Tibial nerve (tissue), 4 donors: ENCODE measurements around the gene NTN5. TPM values are rescaled to one million over a fixed set of nuclear protein-coding genes. Genes with fewer than 3 reads are reported as not detected.

ENCODE experiments used
- DNase-seq, 2 donors: peaks; one replicate each; pipeline ENCODE4 v3.0.0-alpha.2; 2019; ENCODE audit warnings: low spot score in 2 of 2
- H3K27ac ChIP-seq, 4 donors: fragments of 200-600 bp; sonication (generic) in 3 of 4; one replicate each; pipeline ENCODE4 v1.5.1; 2017 to 2019; ENCODE audit warnings: mild to moderate bottlenecking in 1 of 4
- H3K27me3 ChIP-seq, 2 donors: fragments of 200-600 bp; sonication (generic) in 1 of 2; one replicate each; pipeline versions ENCODE4 v1.5.1 to v1.6.0; 2017 to 2019
- H3K36me3 ChIP-seq, 3 donors: fragments of 200-600 bp; sonication (generic); one replicate each; pipeline ENCODE4 v1.5.1; 2018 to 2019
- H3K4me1 ChIP-seq, 4 donors: fragments of 200-600 bp; sonication (generic) in 3 of 4; one replicate each; pipeline ENCODE4 v1.5.1; 2017 to 2019
- H3K4me3 ChIP-seq, 4 donors: fragments of 200-600 bp; sonication (generic) in 3 of 4; one replicate each; pipeline ENCODE4 v1.5.1; 2017 to 2019; ENCODE audit warnings: mild to moderate bottlenecking in 1 of 4, moderate library complexity in 1 of 4
- H3K9me3 ChIP-seq, 4 donors: fragments of 200-600 bp; sonication (generic) in 3 of 4; one replicate each; pipeline ENCODE4 v1.5.1; 2017 to 2019
- CTCF ChIP-seq, 5 experiments: fragments of 200-600 bp in 3 of 5; fragments of 450-650 bp in 2 of 5; sonication (generic) in 3 of 5; IDR thresholded peaks; one replicate each; pipeline ENCODE4 v1.5.1; 2016 to 2019; ENCODE audit warnings: antibody characterized with exemption in 5 of 5, mild to moderate bottlenecking in 3 of 5, moderate library complexity in 2 of 5
- EP300 ChIP-seq, 2 donors: sonication (generic); formaldehyde crosslinking; IDR thresholded peaks; one replicate each; pipeline ENCODE4 v1.6.1; 2017; ENCODE audit warnings: antibody characterized with exemption in 2 of 2, mild to moderate bottlenecking in 1 of 2
- POLR2A ChIP-seq, 2 donors: fragments of 450-650 bp; IDR thresholded peaks; one replicate each; pipeline ENCODE4 v1.6.1; 2017; ENCODE audit warnings: antibody characterized with exemption in 2 of 2, mild to moderate bottlenecking in 2 of 2, moderate library complexity in 2 of 2
- WGBS, 2 donors: methylation state at CpG; one replicate each; pipeline ENCODE4 v1.1.5; 2018; 5-methylcytosine and 5-hydroxymethylcytosine counted together
- total RNA-seq, 4 donors: library from RNA; depleted of rRNA; stranded (reverse); fragments of >200 nt; gene quantifications; one replicate each; pipeline ENCODE4 v1.1.0, GENCODE V29; 2016

The NTN5 gene
- total RNA-seq, 4 donors from 2014 or later, result 0.78 to 6.9 (median 2.2) TPM

GRCh38 chr19:48637948-48638830 is 34.6 kb downstream of the NTN5 start:
- Histone ChIP-seq H3K4me1 (peaks cover 0 to 48% (median 32%) of the 10 kb centered on the region in 4 donors), H3K27me3 (no peaks in the 10 kb centered on the region), H3K27ac (peak overlapping the region; percentile 94 to 99 (median 99)), H3K9me3 (no peaks in the 10 kb centered on the region), H3K36me3 (no peaks in the 10 kb centered on the region), H3K4me3 (peak overlapping the region; percentile 49 to 85 (median 64))
- TF ChIP-seq EP300 (IDR thresholded peaks at IDR 0.05) (peak in 1 of 2 donors; percentile 31), POLR2A (IDR thresholded peaks at IDR 0.05) (peak; percentile 12 to 37), CTCF (IDR thresholded peaks at IDR 0.05) (peak in 2 of 5 experiments; percentile 8 to 21)
- WGBS, 2 donors, result 6 to 8% methylated on average over 28 to 29 of the region's 29 CpGs
- peak in 1 of 2 donors; percentile 81 for DNase-seq

GRCh38 chr19:48637449-48637947 is 35.3 kb downstream of the NTN5 start:
- peak; percentile 99 for DNase-seq
- Histone ChIP-seq H3K4me1 (peaks cover 0 to 55% (median 39%) of the 10 kb centered on the region in 4 donors), H3K4me3 (peak overlapping the region; percentile 49 to 85 (median 64)), H3K27me3 (no peaks in the 10 kb centered on the region), H3K36me3 (peaks cover 0 to 2% (median 0%) of the 10 kb centered on the region in 3 donors), H3K9me3 (no peaks in the 10 kb centered on the region), H3K27ac (peak overlapping the region; percentile 94 to 99 (median 99))
- 0% methylated on average over 34 to 36 of the region's 38 CpGs for WGBS, 2 donors
- TF ChIP-seq EP300 (IDR thresholded peaks at IDR 0.05) (peak; percentile 28 to 91), POLR2A (IDR thresholded peaks at IDR 0.05) (peak; percentile 21 to 72), CTCF (IDR thresholded peaks at IDR 0.05) (peak in 1 of 5 experiments; percentile 42)

- Histone ChIP-seq H3K4me3 (peak within 1 kb of the TSS; percentile 49 to 85 (median 64)), H3K27ac (peak within 1 kb of the TSS; percentile 94 to 99 (median 99)), H3K9me3 (no peaks in the 10 kb centered on the region), H3K4me1 (peaks cover 0 to 59% (median 40%) of the 10 kb centered on the region in 4 donors), H3K27me3 (no peaks in the 10 kb centered on the region), H3K36me3 (peaks cover 0 to 7% (median 0%) of the 10 kb centered on the region in 3 donors)
- no peak for DNase-seq
- 0 to 1% methylated on average over 17 to 30 of the region's 40 CpGs for WGBS, 2 donors
- TF ChIP-seq CTCF (IDR thresholded peaks at IDR 0.05) (peak in 3 of 5 experiments; percentile 17 to 27 (median 19)), EP300 (IDR thresholded peaks at IDR 0.05) (no peak)
These were observed 35.9 kb downstream of the NTN5 start, which contains the start of gene DBP for GRCh38 chr19:48636859-48637448. Gene DBP (minus strand): TSS chr19:48637379. CDS start chr19:48636994, 385 bp downstream.

GRCh38 chr19:48635966-48636858 is 36.6 kb downstream of the NTN5 start:
- 4 to 5% methylated on average over 30 to 35 of the region's 35 CpGs for WGBS, 2 donors
- H3K4me1 ChIP-seq, result peaks cover 0 to 65% (median 40%) of the 10 kb centered on the region in 4 donors
- TF ChIP-seq POLR2A (IDR thresholded peaks at IDR 0.05) (no peak), CTCF (IDR thresholded peaks at IDR 0.05) (no peak), EP300 (IDR thresholded peaks at IDR 0.05) (no peak)

More at GRCh38 chr19:48635966-48636858, 36.6 kb downstream of the NTN5 start:
- no peaks in the 10 kb centered on the region for H3K9me3 ChIP-seq
- peak overlapping the region; percentile 32 to 85 (median 60) for H3K4me3 ChIP-seq
- no peak for DNase-seq
- H3K27ac ChIP-seq, result peak overlapping the region; percentile 94 to 99 (median 99)
- H3K27me3 ChIP-seq, result no peaks in the 10 kb centered on the region
- H3K36me3 ChIP-seq, result peaks cover 0 to 14% (median 0%) of the 10 kb centered on the region in 3 donors
